ENCODE results near the gene NCF4.

Gene NCF4

GRCh38 chr22:36828815-36829214 lies 32.0 kb upstream of the NCF4 start:
- no peak for ATAC-seq (replicated peaks)
- H3K9me3 Mint-ChIP-seq = peaks cover 7 to 9% of the 10 kb centered on the region in 2 donors
- H3K4me3 Mint-ChIP-seq = no peak overlapping the region

GRCh38 chr22:36829370-36830002 lies 31.3 kb upstream of the NCF4 start:
- Mint-ChIP-seq H3K27ac (no peak overlapping the region), H3K36me3 (peaks cover 8% of the 10 kb centered on the region in 2 donors), H3K4me3 (no peak overlapping the region)

More at GRCh38 chr22:36828815-36829214, 32.0 kb upstream of the NCF4 start:
- H3K36me3 Mint-ChIP-seq = peaks cover 6 to 8% of the 10 kb centered on the region in 2 donors
- H3K27me3 Mint-ChIP-seq = peaks cover 29 to 34% of the 10 kb centered on the region in 2 donors
- no peak overlapping the region for H3K27ac Mint-ChIP-seq
- DNase-seq = no peak
- H3K4me1 Mint-ChIP-seq = peaks cover 10% of the 10 kb centered on the region in 2 donors

DNA sequence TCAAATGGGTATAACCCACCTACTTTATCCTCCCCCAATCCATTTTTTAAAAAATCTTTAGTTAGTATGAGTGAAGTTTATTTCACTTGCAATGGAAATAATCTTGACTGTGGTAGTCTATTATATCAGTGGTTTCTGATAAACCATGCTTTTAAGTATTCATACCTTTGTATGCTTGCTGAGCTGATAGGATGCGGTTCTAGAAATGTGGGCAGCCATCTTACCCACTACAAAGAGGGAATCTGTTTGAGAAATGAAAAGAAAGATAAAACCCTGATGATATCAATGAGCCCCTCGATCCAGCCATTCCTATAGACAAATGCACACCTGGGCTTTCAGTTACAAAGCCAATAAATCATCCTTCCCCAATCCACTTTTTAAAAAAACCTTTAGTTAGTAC lies 30.2 kb upstream of the NCF4 start:
- no peak for ATAC-seq (replicated peaks)
- Mint-ChIP-seq H3K4me3 (no peak overlapping the region), H3K27ac (no peak overlapping the region), H3K4me1 (peaks cover 10% of the 10 kb centered on the region in 2 donors), H3K27me3 (peaks cover 17 to 27% of the 10 kb centered on the region in 2 donors), H3K36me3 (peaks cover 8% of the 10 kb centered on the region in 2 donors), H3K9me3 (peaks cover 9% of the 10 kb centered on the region in 2 donors)
- no peak for DNase-seq

More at GRCh38 chr22:36829370-36830002, 31.3 kb upstream of the NCF4 start:
- no peak for DNase-seq
- Mint-ChIP-seq H3K27me3 (peaks cover 26 to 33% of the 10 kb centered on the region in 2 donors), H3K4me1 (peaks cover 10% of the 10 kb centered on the region in 2 donors), H3K9me3 (peaks cover 8 to 9% of the 10 kb centered on the region in 2 donors)
- ATAC-seq (replicated peaks) = no peak

- H3K9me3 Mint-ChIP-seq = peaks cover 9% of the 10 kb centered on the region in 2 donors
- H3K4me1 Mint-ChIP-seq = peaks cover 10% of the 10 kb centered on the region in 2 donors
- H3K36me3 Mint-ChIP-seq = peaks cover 8 to 10% of the 10 kb centered on the region in 2 donors
- no peak overlapping the region for H3K4me3 Mint-ChIP-seq
- no peak overlapping the region for H3K27ac Mint-ChIP-seq
- DNase-seq (no peak), ATAC-seq (replicated peaks) (no peak)
- H3K27me3 Mint-ChIP-seq = peaks cover 15 to 27% of the 10 kb centered on the region in 2 donors
These were observed 29.6 kb upstream of the NCF4 start for GRCh38 chr22:36831206-36831605.

DNA sequence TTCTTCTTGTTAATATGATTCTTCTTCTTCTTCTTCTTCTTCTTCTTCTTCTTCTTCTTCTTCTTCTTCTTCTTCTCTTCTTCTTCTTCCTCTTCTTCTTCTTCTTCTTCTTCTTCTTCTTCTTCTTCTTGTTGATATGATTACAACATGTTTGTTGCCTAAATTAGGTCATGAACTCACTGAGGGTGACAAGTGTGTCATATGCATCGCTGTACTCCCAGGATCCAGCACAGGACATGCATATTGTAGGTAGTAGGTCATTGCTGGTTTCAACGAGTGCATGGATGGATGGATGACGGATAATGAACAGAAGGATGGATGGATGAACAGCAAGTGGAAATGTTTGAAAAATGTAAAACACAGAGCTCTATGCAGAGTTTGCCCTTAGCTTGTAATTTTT lies 29.1 kb upstream of the NCF4 start:
- Mint-ChIP-seq H3K27me3 (peaks cover 15 to 27% of the 10 kb centered on the region in 2 donors), H3K9me3 (peaks cover 9% of the 10 kb centered on the region in 2 donors), H3K4me1 (peaks cover 10% of the 10 kb centered on the region in 2 donors), H3K36me3 (peaks cover 8 to 10% of the 10 kb centered on the region in 2 donors), H3K27ac (no peak overlapping the region), H3K4me3 (no peak overlapping the region)
- no peak for DNase-seq
- no peak for ATAC-seq (replicated peaks)

GRCh38 chr22:36833073-36833472 lies 27.7 kb upstream of the NCF4 start:
- Mint-ChIP-seq H3K4me1 (peaks cover 10% of the 10 kb centered on the region in 2 donors), H3K27me3 (peaks cover 10 to 19% of the 10 kb centered on the region in 2 donors), H3K9me3 (peaks cover 15 to 16% of the 10 kb centered on the region in 2 donors), H3K4me3 (peak overlapping the region; percentile 11 to 56), H3K36me3 (peaks cover 15 to 18% of the 10 kb centered on the region in 2 donors), H3K27ac (peak overlapping the region; percentile 90)
- ATAC-seq (replicated peaks) (peak; percentile 98 to 99), DNase-seq (peak; percentile 34)

GRCh38 chr22:36835903-36836302 lies 24.9 kb upstream of the NCF4 start:
- Mint-ChIP-seq H3K4me3 (no peak overlapping the region), H3K27me3 (peaks cover 11 to 13% of the 10 kb centered on the region in 2 donors), H3K9me3 (peaks cover 21 to 24% of the 10 kb centered on the region in 2 donors), H3K36me3 (peaks cover 23 to 24% of the 10 kb centered on the region in 2 donors), H3K27ac (no peak overlapping the region), H3K4me1 (peaks cover 20 to 24% of the 10 kb centered on the region in 2 donors)
- no peak for DNase-seq
- no peak for ATAC-seq (replicated peaks)

DNA sequence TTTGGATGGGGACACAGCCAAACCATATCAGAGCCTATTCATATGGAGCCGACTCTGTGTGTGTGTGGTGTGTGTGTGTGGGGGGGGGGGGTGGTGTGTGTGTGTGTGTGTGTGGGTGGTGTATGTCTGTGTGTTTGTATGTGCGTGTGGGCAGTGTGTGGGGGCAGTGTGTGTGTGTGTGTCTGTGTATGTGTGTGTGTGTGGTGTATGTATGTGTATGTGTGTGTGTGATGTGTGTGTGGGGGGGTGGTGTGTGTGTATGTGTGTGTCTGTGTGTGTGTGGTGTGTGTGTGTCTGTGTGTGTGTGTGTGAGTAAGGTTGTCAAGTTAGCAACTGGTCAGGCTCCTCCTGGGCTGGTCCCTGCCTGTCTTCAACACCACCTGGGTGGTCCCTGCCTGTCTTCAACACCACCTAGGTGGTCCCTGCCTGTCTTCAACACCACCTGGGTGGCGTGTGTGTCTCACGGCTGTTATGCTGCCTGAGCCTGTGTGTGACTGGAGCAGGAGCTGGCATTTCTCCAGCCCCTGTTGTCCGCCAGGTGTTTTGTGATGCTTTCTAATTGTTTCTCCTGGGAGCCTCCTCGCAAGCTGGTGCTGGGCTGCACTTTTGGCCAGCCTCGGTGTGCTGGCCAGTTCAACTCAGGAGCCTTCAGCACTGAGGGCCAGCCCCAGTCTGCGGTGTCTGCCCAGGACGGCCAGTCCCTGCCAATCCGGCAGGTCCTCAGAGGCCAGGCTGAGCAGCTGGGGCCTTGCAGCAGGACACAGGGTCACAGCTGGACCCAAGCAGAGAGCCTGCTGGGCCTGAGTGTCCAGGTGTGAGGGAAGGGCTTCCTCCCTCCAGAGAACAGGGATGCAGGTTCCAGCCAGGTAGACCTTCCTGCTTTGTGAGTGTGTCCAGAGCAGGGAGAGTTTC lies 22.4 kb upstream of the NCF4 start:
- Mint-ChIP-seq H3K27ac (no peak overlapping the region), H3K9me3 (peaks cover 16 to 17% of the 10 kb centered on the region in 2 donors), H3K4me1 (peaks cover 11 to 17% of the 10 kb centered on the region in 2 donors), H3K36me3 (peaks cover 18 to 19% of the 10 kb centered on the region in 2 donors), H3K27me3 (peaks cover 13 to 14% of the 10 kb centered on the region in 2 donors), H3K4me3 (no peak overlapping the region)
- DNase-seq (no peak), ATAC-seq (replicated peaks) (no peak)

- H3K36me3 Mint-ChIP-seq = peaks cover 15 to 16% of the 10 kb centered on the region in 2 donors
- no peak for DNase-seq
- peak overlapping the region; percentile 27 to 50 for H3K4me3 Mint-ChIP-seq
- H3K27me3 Mint-ChIP-seq = peaks cover 10 to 16% of the 10 kb centered on the region in 2 donors
- ATAC-seq (replicated peaks) = peak; percentile 98 to 100
- peaks cover 9 to 14% of the 10 kb centered on the region in 2 donors for H3K4me1 Mint-ChIP-seq
- peak overlapping the region; percentile 14 for H3K27ac Mint-ChIP-seq
- peaks cover 13 to 15% of the 10 kb centered on the region in 2 donors for H3K9me3 Mint-ChIP-seq
These were observed 21.3 kb upstream of the NCF4 start for GRCh38 chr22:36839356-36840073.

GRCh38 chr22:36840106-36840505 lies 20.7 kb upstream of the NCF4 start:
- H3K4me1 Mint-ChIP-seq = peaks cover 9 to 14% of the 10 kb centered on the region in 2 donors
- H3K27ac Mint-ChIP-seq = no peak overlapping the region
- DNase-seq (no peak), ATAC-seq (replicated peaks) (peak; percentile 4 to 10)
- peak overlapping the region; percentile 27 to 50 for H3K4me3 Mint-ChIP-seq
- H3K27me3 Mint-ChIP-seq = peaks cover 8 to 16% of the 10 kb centered on the region in 2 donors
- H3K9me3 Mint-ChIP-seq = peaks cover 12 to 15% of the 10 kb centered on the region in 2 donors
- peaks cover 15 to 16% of the 10 kb centered on the region in 2 donors for H3K36me3 Mint-ChIP-seq

DNA sequence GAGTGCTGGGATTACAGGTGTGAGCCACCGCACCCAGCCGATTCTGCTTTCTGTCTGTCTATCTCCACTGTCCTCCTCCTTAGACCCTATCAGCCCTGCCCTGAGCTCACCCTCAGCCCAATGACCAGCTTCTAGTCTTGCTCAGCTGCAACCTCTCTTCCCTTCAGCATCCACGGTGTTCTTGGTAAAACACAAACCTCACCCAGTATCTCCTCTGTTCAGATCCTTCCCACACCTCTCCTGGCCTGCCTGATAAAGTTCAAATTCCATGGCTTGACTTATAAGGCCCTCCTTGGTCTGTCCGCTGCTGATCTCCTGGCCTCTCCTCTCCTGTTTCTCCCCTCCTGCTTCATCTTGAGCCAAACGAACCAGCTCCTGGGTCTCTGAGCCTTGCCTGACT lies 14.5 kb upstream of the NCF4 start:
- Mint-ChIP-seq H3K4me3 (no peak overlapping the region), H3K36me3 (no peaks in the 10 kb centered on the region), H3K4me1 (no peaks in the 10 kb centered on the region), H3K27me3 (peaks cover 22 to 28% of the 10 kb centered on the region in 2 donors), H3K27ac (no peak overlapping the region), H3K9me3 (no peaks in the 10 kb centered on the region)
- ATAC-seq (replicated peaks) (no peak), DNase-seq (no peak)

- ATAC-seq (replicated peaks) (no peak), DNase-seq (no peak)
- no peak overlapping the region for H3K4me3 Mint-ChIP-seq
- H3K4me1 Mint-ChIP-seq = no peaks in the 10 kb centered on the region
- no peaks in the 10 kb centered on the region for H3K36me3 Mint-ChIP-seq
- no peak overlapping the region for H3K27ac Mint-ChIP-seq
- peaks cover 22 to 28% of the 10 kb centered on the region in 2 donors for H3K27me3 Mint-ChIP-seq
- H3K9me3 Mint-ChIP-seq = no peaks in the 10 kb centered on the region
These were observed 13.9 kb upstream of the NCF4 start for GRCh38 chr22:36846949-36847348.

- Mint-ChIP-seq H3K27me3 (peaks cover 22 to 24% of the 10 kb centered on the region in 2 donors), H3K4me3 (no peak overlapping the region), H3K36me3 (no peaks in the 10 kb centered on the region), H3K9me3 (peaks cover 0 to 5% of the 10 kb centered on the region in 2 donors), H3K4me1 (peaks cover 5 to 14% of the 10 kb centered on the region in 2 donors), H3K27ac (no peak overlapping the region)
- DNase-seq (no peak), ATAC-seq (replicated peaks) (no peak)
These were observed 10.8 kb upstream of the NCF4 start for GRCh38 chr22:36850056-36850455.

GRCh38 chr22:36850682-36851081 lies 10.1 kb upstream of the NCF4 start:
- Mint-ChIP-seq H3K4me1 (peaks cover 7 to 14% of the 10 kb centered on the region in 2 donors), H3K4me3 (no peak overlapping the region), H3K36me3 (no peaks in the 10 kb centered on the region), H3K27ac (no peak overlapping the region), H3K27me3 (peaks cover 22 to 24% of the 10 kb centered on the region in 2 donors), H3K9me3 (peaks cover 0 to 5% of the 10 kb centered on the region in 2 donors)
- DNase-seq (no peak), ATAC-seq (replicated peaks) (no peak)

All from stimulated activated naive B cell treated with anti-CD40 and anti-IgM and Interleukin-4, amounts not matched to agents 10 μg/mL and 1 μg/mL and 100 μg/mL, for 72 hours (primary cell).